A549 (cell line): ENCODE measurements around the gene RUNX3. TPM values are rescaled to one million over a fixed set of nuclear protein-coding genes. Genes with fewer than 3 reads are reported as not detected.

ENCODE experiments used
- ATAC-seq, 2 experiments: fragments of 200-7000 bp in 1 of 2; fragments of >200 bp in 1 of 2; cut with Nextera tagmentation in 1 of 2; cut with Tn5 transposase in 1 of 2; 3 replicates each; pipeline versions ENCODE4 v1.8.0 to v1.9.1; 2018 to 2020; ENCODE audit warnings: mild to moderate bottlenecking in 1 of 2, moderate library complexity in 1 of 2
- CTCF ChIA-PET: fragments of 300-600 bp; sonication (Branson Sonifier 250); formaldehyde crosslinking; extraction: SDS; loops from one replicate; lab custom pipeline; 2021; ENCODE audit warnings: antibody characterized with exemption, inconsistent platforms; lab: Yijun Ruan, JAX
- POLR2A ChIA-PET: fragments of 350-600 bp; formaldehyde crosslinking; extraction: SDS; loops from one replicate; lab custom pipeline; 2021; ENCODE audit warnings: antibody characterized with exemption, inconsistent platforms; lab: Yijun Ruan, JAX
- DNase-seq, 2 experiments: peaks; one replicate each; pipeline versions ENCODE4 v3.0.0 to v3.0.0-alpha.2; 2011 to 2016; ENCODE audit warnings: low read depth in 1 of 2, low spot score in 1 of 2
- FAIRE-seq: peaks from 2 replicates; lab custom pipeline; 2011; peaks lifted over from hg19 to GRCh38; lab: Jason Lieb, UNC
- H3K27ac ChIP-seq, 2 experiments: fragments of >200 bp; sonication (Bioruptor Twin); formaldehyde crosslinking; 3 replicates each; pipeline ENCODE4 v1.5.1; 2016 to 2017
- H3K4me1 ChIP-seq: fragments of >200 bp; sonication (Bioruptor Twin); formaldehyde crosslinking; 3 replicates; pipeline ENCODE4 v1.6.1; 2016
- H3K4me2 ChIP-seq: fragments of >200 bp; sonication (Bioruptor Twin); formaldehyde crosslinking; 3 replicates; pipeline ENCODE4 v1.6.1; 2016
- H3K4me3 ChIP-seq: fragments of >200 bp; sonication (Bioruptor Twin); formaldehyde crosslinking; 3 replicates; pipeline ENCODE4 v1.5.1; 2016
- H3K9me3 ChIP-seq: fragments of >200 bp; sonication (Bioruptor Twin); formaldehyde crosslinking; 3 replicates; pipeline ENCODE4 v1.6.1; 2016
- ATOH8 ChIP-seq: fragments of 250-450 bp; sonication (Bioruptor Pico); IDR thresholded peaks from 2 replicates; pipeline ENCODE4 v1.5.0; 2020; ENCODE audit warnings: low read depth, mild to moderate bottlenecking, moderate library complexity
- BHLHE40 ChIP-seq: IDR thresholded peaks from 2 replicates; pipeline ENCODE4 v1.6.1; 2012; ENCODE audit warnings: low read depth, low read length, inconsistent platforms
- CBX8 ChIP-seq: fragments of 200-600 bp; sonication (generic); IDR thresholded peaks from 2 replicates; pipeline ENCODE4 v1.6.1; 2016
- CHD4 ChIP-seq: fragments of 200-600 bp; sonication (generic); IDR thresholded peaks from 2 replicates; pipeline ENCODE4 v1.6.1; 2016; ENCODE audit warnings: antibody characterized with exemption, mild to moderate bottlenecking, borderline replicate concordance
- CTCF ChIP-seq: fragments of >200 bp; sonication (Bioruptor Twin); formaldehyde crosslinking; IDR thresholded peaks from 3 replicates; pipeline ENCODE4 v1.5.1; 2016
- EP300 ChIP-seq, 2 experiments: fragments of >200 bp; sonication (Bioruptor Twin); formaldehyde crosslinking; IDR thresholded peaks; 2 replicates in 1 of 2; 3 replicates in 1 of 2; pipeline ENCODE4 v1.6.1; 2016 to 2017
- FOSB ChIP-seq: fragments of 250-450 bp; sonication (Bioruptor Pico); IDR thresholded peaks from 2 replicates; pipeline ENCODE4 v1.5.0; 2020; ENCODE audit warnings: mild to moderate bottlenecking, moderate library complexity
- GATA3 ChIP-seq: IDR thresholded peaks from 2 replicates; pipeline ENCODE4 v1.6.1; 2012; ENCODE audit warnings: borderline replicate concordance
- HOXA7 ChIP-seq: fragments of 250-450 bp; sonication (Bioruptor Pico); IDR thresholded peaks from 2 replicates; pipeline ENCODE4 v1.5.0; 2020; ENCODE audit warnings: mild to moderate bottlenecking, moderate library complexity
- JUN ChIP-seq, 2 experiments: fragments of >200 bp; sonication (Bioruptor Twin); formaldehyde crosslinking; IDR thresholded peaks; 2 replicates in 1 of 2; 3 replicates in 1 of 2; pipeline ENCODE4 v1.6.1; 2016 to 2017
- KDM1A ChIP-seq: fragments of 200-600 bp; sonication (generic); IDR thresholded peaks from 2 replicates; pipeline ENCODE4 v1.6.1; 2016; ENCODE audit warnings: low read depth, mild to moderate bottlenecking
- NPAS2 ChIP-seq: fragments of 250-450 bp; sonication (Bioruptor Pico); IDR thresholded peaks from 2 replicates; pipeline ENCODE4 v1.8.0; 2022; ENCODE audit warnings: mild to moderate bottlenecking, moderate library complexity, borderline replicate concordance
- RCOR1 ChIP-seq: fragments of 150-350 bp; IDR thresholded peaks from 2 replicates; pipeline ENCODE4 v1.6.1; 2014; ENCODE audit warnings: antibody characterized with exemption, low read length, low read depth
- ZNF302 ChIP-seq: fragments of 250-450 bp; sonication (Bioruptor Pico); IDR thresholded peaks from 2 replicates; pipeline ENCODE4 v1.9.0; 2021; ENCODE audit warnings: inconsistent platforms, mild to moderate bottlenecking, moderate library complexity
- WGBS: methylation state at CpG from one replicate; pipeline ENCODE4 v1.1.6; 2017; ENCODE audit errors: missing lambda C conversion rate; 5-methylcytosine and 5-hydroxymethylcytosine counted together
- polyA plus RNA-seq, 4 experiments: library from polyadenylated mRNA; depleted of rRNA in 3 of 4; stranded (reverse); fragments of >200 nt; fragmentation: RNase III in 1 of 4; extraction: RNeasy Plus Mini Kit Qiagen cat#74134 plus additional on column Dnase treatment in 1 of 4; gene quantifications; 2 replicates in 3 of 4; 3 replicates in 1 of 4; pipeline ENCODE4 v1.2.3, GENCODE V29; 2011 to 2017
- TF ChIP-seq, protein P1 (sequence below): fragments of >200 bp; sonication (Bioruptor Twin); formaldehyde crosslinking; IDR thresholded peaks from 2 replicates; pipeline ENCODE4 v1.6.1; 2016
- TF ChIP-seq, protein P2 (sequence below): fragments of 150-350 bp; IDR thresholded peaks from 2 replicates; pipeline ENCODE4 v1.6.1; 2014; ENCODE audit warnings: low read depth, mild to moderate bottlenecking, low read length
- TF ChIP-seq, protein P3 (sequence below): IDR thresholded peaks from 2 replicates; pipeline ENCODE4 v1.6.1; 2012
- TF ChIP-seq, protein P4 (sequence below): fragments of 450-650 bp; IDR thresholded peaks from 2 replicates; pipeline ENCODE4 v1.6.1; 2014; ENCODE audit warnings: antibody characterized with exemption

Gene RUNX3
- polyA plus RNA-seq, 2 of the 4 experiments (the other 2 are of a cell fraction): 1.4 to 4.0 TPM

DNA sequence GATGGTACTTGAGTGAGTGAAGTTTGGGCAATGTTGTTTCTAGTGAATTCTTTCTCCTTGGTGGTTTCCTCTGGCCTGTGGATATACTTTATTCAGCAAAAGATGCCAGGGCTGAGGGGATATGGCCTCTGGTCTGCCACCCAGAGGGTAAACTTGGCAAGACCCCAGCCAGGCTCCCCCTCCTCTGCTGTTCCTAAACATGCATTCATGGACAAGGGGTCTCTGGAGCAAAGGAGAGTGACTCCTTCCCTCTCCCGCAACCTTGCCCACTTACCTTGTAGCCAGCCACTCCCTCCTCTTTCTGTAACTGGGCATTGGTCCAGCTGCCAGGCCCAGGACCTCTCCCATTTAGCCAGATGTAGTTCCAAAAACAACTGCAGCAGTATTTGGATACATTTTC lies 43.8 kb downstream of the RUNX3 start:
- ATAC-seq (no peak), FAIRE-seq (no peak), DNase-seq (no peak)
- no peak for TF ChIP-seq CHD4
- TF ChIP-seq, protein P1, sequence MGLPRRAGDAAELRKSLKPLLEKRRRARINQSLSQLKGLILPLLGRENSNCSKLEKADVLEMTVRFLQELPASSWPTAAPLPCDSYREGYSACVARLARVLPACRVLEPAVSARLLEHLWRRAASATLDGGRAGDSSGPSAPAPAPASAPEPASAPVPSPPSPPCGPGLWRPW: no peak
- TF ChIP-seq, protein P2, sequence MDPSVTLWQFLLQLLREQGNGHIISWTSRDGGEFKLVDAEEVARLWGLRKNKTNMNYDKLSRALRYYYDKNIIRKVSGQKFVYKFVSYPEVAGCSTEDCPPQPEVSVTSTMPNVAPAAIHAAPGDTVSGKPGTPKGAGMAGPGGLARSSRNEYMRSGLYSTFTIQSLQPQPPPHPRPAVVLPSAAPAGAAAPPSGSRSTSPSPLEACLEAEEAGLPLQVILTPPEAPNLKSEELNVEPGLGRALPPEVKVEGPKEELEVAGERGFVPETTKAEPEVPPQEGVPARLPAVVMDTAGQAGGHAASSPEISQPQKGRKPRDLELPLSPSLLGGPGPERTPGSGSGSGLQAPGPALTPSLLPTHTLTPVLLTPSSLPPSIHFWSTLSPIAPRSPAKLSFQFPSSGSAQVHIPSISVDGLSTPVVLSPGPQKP: no peak
- no peak for TF ChIP-seq HOXA7 (CRISPR knock-in tag)
- TF ChIP-seq CTCF: no peak
- TF ChIP-seq EP300 (IDR thresholded peaks at IDR 0.05): no peak
- TF ChIP-seq RCOR1: no peak
- CTCF ChIA-PET: interaction anchor here (1.2 to 1.3 kb wide), 2 partner anchors 12 to 23 kb away, joined by 3 to 4 read pairs; no protein-coding TSS in a partner anchor
- Histone ChIP-seq H3K27ac (no peak overlapping the region), H3K4me2 (no peak overlapping the region), H3K9me3 (no peaks in the 10 kb centered on the region), H3K4me1 (no peaks in the 10 kb centered on the region), H3K4me3 (no peak overlapping the region)
- POLR2A ChIA-PET: no interaction called here
- 83% methylated on average over 1 of the region's 1 CpG for WGBS

- ChIA-PET POLR2A (no interaction called here), CTCF (no interaction called here)
- H3K4me1 ChIP-seq: no peaks in the 10 kb centered on the region
- DNase-seq (no peak), ATAC-seq (no peak), FAIRE-seq (no peak)
- H3K4me3 ChIP-seq: no peak overlapping the region
- H3K27ac ChIP-seq: no peak overlapping the region
- no peaks in the 10 kb centered on the region for H3K9me3 ChIP-seq
- TF ChIP-seq, protein P3, sequence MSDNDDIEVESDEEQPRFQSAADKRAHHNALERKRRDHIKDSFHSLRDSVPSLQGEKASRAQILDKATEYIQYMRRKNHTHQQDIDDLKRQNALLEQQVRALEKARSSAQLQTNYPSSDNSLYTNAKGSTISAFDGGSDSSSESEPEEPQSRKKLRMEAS: no peak
- TF ChIP-seq FOSB (CRISPR knock-in tag) (no peak), ATOH8 (CRISPR knock-in tag) (no peak), CBX8 (no peak), BHLHE40 (no peak)
- no peak overlapping the region for H3K4me2 ChIP-seq
Observed at GRCh38 chr1:24884751-24885150, 45.3 kb downstream of the RUNX3 start.

- no peak overlapping the region for H3K4me2 ChIP-seq
- no peak overlapping the region for H3K4me3 ChIP-seq
- ATAC-seq: no peak
- CTCF ChIA-PET: interaction anchor here (1.0 to 1.7 kb wide), 2 partner anchors 14 to 157 kb away, joined by 3 read pairs; no protein-coding TSS in a partner anchor
- H3K4me1 ChIP-seq: no peaks in the 10 kb centered on the region
- no peak for FAIRE-seq
- H3K27ac ChIP-seq: no peak overlapping the region
- 5% methylated on average over 1 of the region's 1 CpG for WGBS
- TF ChIP-seq NPAS2 (CRISPR knock-in tag) (no peak), KDM1A (no peak), GATA3 (no peak), CTCF (no peak), ZNF302 (CRISPR knock-in tag) (no peak), JUN (IDR thresholded peaks at IDR 0.05) (no peak)
- TF ChIP-seq, protein P3: no peak
- TF ChIP-seq, protein P4, sequence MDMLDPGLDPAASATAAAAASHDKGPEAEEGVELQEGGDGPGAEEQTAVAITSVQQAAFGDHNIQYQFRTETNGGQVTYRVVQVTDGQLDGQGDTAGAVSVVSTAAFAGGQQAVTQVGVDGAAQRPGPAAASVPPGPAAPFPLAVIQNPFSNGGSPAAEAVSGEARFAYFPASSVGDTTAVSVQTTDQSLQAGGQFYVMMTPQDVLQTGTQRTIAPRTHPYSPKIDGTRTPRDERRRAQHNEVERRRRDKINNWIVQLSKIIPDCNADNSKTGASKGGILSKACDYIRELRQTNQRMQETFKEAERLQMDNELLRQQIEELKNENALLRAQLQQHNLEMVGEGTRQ: no peak
- POLR2A ChIA-PET: no interaction called here
- no peaks in the 10 kb centered on the region for H3K9me3 ChIP-seq
- no peak for DNase-seq
Observed at GRCh38 chr1:24881034-24881433, 49.0 kb downstream of the RUNX3 start.
